HuH-7.5 (cell line): Measurements from ENCODE around the gene LRRC32.

ENCODE experiments used
- DNase-seq: peaks from one replicate; pipeline ENCODE4 v3.0.0; 2011; ENCODE audit warnings: low spot score

LRRC32 gene

DNA sequence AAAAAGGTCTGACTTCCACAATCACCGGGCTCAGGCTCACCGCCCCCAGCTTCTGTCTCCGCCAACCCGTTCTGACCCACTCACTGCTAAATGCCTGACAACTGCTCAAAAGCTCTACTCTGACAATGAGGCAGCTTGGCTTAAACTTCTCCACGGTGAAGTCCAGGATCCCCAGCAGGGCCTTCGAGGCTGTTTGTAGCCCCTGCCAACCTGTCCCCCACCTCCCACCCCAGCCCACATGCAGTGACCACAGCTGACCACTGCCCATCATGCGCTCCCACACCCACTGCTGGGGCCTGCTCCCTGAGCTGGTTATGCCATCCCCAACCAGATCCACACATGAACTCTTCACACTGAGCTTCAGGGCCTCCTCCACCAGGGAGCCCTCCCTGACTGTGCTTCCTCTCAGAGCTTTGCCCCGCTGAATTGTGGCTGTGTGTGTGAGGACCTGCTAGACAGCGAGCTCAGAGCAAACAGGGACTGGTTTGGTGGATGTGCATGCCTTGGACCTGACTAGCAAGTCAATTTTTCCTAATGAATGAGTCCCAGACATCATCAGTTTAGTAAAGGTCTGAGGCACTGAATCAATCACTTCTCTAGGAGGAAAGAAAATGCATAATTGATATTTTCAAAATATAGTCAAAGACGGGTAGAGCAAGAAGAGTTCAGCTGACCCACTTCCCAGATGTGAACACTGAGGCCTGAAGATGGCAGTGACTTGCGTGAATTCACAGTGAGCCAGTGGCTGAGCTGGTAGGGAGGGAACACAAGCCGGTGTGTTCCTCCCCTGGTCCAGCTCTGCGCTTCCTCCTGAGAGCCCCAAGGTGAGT is 7.7 kb downstream of the LRRC32 start:
- DNase-seq = no peak

DNA sequence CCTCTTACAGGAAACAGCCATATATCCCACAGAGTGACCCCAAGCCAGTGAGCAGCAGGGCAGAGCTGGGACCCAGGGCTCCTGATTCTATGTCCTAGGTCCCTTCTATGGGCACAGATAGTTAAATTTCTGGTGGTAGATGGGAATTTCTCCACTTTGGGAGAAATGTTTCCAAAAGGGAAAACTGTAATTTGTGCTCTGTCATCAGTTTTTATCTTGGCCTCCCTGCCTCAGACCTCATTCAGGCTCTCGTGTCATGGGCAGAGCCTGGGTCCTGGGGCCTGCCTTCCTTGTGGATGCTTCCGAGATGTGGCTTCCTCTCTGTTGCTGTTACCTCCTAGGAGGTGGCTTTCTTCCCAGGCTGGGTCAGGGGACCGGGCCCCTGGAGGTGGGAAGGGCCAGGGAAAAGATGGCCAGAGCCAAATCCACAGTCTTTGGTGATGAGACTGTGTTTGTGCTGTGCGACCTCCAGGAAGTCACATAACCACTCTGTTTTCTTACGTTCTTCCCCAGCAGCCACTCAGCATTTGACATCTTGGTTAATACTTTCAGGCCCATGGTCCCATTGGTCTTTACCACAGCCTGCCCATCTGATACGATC is 8.6 kb downstream of the LRRC32 start:
- no peak for DNase-seq

DNA sequence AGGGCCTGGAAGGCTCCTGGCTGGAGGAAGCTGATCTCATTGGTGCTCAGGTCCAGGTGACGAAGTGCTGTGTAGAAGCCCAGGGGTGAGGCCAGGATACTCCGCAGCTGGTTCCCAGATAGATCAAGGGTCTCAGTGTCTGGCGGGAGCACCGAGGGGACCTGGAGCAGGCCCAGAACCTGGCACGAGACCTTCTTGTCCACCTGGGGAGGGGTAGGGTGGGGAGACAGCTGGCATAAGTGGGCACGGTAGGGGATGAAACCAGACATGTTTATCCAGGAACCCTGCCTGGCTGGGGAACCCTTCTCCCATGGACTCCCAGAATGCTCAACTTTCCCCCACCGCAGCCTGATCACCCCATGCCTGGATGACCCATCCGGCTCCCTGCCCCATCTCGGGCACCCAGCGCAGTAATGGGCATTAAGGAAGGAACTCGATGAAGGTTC is 9.2 kb downstream of the LRRC32 start:
- DNase-seq = no peak

DNA sequence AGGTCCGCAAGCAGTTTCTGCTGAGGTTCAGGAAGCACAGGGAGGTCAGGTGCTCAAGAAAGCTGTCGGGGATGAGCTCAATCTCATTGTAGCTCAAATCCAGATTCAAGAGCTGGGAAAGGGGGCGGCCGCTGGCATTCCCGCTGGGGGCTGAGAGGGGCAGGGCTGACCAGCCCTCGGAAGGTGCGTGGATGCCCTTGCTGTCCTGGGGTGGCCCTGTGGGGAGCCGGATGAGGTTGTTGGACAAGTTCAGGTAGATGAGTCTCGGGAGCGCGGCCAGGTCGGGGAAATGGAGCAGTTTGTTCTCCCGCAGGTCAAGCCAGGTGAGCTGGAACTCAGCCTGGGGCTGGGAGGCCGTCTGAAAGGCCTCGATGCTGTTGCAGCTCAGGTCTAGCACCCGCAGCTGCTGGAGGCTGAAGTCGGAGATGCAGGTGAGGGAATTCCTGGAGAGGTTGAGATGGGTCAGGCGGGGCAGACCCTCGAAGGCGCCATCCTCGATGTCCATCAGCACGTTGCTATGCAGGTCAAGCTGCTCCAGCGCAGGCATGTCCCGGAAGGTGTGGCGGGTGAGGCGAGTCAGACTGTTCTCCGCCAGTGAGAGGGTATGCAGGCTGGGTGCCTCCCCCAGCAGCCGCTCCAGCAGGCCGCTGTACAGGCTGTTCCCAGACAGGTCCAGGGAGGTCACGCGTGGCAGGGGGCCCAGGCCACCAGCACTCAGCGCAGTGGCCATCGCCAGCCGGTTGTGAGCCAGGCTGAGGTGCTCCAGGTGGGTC is 9.8 kb downstream of the LRRC32 start:
- DNase-seq = no peak

DNA sequence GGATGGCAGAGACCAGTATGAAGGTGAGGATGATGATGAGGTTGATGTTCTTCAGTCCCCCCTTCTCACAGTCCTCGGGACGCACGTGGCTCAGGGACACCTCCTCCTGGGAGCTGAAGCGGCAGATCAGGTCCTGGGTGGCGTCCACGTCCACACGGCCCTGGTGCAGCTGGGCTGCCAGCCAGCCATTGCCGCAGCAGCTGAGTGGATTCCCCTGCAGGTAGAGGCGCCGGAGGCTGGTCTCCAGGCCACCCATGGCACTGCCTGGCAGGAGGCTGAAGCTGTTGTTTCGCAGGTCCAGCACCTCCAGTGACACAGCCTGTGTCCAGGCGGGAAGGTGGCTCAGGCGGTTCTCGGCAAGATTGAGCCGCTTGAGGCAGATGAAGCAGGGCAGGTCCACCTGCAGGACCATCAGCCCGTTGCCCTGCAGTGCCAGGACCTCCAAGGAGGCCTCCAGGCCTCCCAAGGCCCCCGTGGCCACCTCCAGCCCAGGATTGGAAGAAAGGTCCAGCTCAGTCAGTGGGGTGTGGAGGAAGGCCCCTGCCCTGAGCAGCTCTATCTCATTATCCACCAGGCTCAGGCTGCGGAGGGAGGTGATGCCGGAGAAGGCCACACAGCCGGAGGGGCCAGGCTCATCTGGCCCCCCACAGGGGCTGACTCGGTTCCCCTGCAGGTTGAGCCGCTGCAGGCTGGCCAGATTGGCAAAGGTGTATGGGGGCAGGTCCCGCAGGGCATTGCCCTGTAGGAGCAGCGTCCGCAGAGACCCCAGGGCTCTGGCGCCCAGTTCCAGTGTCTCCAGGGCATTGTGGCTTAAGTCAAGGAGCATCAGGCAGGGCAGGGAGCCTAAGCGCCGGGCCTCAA is 10.6 kb downstream of the LRRC32 start:
- no peak for DNase-seq

DNA sequence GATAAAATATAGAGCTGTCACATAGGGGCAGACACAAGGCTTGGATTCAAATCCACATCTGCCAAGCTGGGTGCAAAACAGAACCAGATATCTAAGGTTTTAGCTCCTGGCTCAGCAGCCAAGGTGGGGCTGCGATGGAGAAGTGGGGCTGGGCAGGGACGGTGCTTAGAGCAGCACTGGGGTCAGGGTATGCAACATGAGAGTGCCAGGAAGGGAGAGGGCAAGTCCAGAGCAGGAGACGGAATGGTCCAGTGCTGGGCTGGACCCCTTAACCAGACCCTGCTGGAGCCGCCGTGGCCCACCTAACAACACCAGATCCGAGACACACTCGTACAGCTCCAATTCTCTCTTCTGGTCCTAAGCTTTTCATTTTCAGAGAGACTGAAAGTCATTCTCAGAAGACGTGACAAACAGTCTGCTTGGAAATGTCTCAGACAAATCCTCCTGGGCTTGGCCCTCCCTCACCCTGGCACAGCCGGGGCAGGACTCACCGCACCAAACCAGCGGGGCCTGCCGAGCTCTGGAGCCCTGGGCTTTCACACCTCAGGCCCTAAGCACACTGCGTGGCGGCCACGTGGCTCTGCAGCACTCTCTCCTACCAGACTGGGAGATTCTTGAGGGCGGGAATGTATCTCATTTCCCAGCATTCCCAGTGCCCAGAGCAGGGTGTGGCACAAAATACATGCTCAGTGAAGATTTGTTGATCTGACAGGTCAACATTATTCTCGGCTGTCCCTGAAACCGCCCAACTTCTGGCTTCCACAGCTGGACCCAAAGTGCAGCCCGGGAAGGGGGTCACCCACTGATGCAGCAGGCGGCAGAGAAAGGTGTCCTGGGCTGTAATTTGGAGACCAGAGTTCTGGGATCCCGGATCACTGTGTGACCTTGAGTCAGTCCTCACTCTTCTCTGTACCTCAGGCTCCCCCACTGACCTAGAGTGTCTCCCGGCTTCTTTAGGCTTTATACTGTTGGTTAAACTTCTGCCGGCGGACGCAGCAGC is 11.6 kb downstream of the LRRC32 start:
- no peak for DNase-seq

- DNase-seq = no peak
Observed at GRCh38 chr11:76658231-76658630, 12.3 kb downstream of the LRRC32 start.

- DNase-seq = no peak
Observed at GRCh38 chr11:76657187-76658170, 13.1 kb downstream of the LRRC32 start.

DNA sequence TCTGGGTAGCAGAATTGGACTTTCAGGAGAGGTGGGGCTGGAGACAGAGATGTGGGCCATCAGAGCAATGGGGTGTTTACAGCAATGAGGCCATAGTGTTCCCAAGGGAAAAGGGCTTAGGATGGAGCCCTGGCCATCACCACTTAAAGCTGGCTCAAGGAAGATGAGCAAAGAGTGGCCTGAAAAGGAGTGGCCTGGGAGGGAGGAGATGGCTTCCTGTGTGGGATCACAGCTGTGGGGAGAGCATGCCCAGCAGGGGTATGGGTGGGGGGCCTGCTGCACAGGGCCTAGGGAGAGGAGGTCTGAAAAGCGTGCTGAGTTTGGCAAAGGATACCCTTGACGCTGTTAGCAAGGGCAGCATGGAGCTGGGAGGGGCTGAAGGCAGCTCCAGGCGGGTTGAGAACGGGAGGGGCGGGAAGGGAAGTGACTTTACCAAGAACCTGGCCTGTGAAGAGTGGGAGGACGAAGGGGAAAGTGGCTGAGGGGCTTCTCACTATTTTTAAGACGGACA is 13.9 kb downstream of the LRRC32 start:
- no peak for DNase-seq

GRCh38 chr11:76656050-76656531 is 14.5 kb downstream of the LRRC32 start:
- no peak for DNase-seq

DNA sequence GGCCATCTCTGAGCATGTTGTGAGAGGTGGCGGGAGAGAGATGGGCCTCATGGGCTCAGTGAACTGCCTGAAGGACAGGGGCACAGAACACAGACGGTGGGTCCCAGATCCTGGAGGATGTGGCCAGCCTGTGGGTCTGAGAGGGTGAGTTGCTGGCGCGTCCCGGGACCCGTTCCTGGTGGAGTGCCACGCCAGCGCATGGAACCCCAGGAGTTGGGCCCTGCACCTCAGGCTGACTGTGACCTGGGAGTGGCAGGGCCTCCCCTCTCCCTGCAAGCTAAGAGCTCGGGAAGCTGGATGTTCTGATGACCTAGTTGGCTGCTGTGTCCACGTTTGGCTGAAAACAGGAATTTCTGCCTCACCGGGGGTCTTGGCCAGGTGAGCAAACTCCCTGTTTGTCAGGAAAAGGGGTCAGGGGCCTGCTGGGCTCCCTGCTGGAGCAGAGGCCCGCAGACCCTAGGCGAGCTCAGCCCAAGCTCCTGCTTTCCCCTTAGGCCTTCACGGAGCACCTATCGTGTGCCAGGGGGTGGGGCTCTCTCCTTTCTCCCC is 15.0 kb downstream of the LRRC32 start:
- no peak for DNase-seq

GRCh38 chr11:76654980-76655379 is 15.6 kb downstream of the LRRC32 start:
- DNase-seq = no peak

- no peak for DNase-seq
Observed at GRCh38 chr11:76654298-76654851, 16.2 kb downstream of the LRRC32 start.

DNA sequence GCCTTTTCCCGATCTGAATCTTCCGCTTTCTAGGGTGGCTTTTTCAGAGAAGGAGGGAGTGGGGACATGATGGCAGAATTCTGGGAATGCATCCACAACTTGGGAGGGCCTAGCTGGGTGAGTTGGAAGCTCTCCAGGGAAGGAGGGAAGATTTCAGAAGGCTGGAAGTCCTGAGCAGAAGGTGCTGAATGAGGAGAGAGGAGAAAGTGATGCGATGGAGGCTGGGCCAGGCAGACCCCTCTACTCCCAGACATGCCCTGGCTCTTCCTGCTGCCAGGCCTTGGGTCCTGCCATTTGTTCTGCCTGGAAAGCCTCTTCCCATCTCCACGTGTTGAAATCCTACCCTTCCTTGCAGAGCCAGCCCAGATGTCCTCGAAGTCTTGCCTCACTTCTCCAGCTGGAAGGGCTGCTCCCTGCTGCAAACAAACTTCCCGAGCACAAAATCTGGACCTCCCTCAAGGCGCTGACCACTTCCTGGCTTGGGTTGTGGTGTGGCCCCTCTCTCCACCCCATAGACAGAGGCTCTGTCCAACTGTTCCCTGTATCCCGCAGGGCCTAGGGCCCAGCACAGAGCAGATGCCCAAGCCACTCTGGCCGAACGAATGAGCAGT is 16.8 kb downstream of the LRRC32 start:
- DNase-seq = no peak

DNA sequence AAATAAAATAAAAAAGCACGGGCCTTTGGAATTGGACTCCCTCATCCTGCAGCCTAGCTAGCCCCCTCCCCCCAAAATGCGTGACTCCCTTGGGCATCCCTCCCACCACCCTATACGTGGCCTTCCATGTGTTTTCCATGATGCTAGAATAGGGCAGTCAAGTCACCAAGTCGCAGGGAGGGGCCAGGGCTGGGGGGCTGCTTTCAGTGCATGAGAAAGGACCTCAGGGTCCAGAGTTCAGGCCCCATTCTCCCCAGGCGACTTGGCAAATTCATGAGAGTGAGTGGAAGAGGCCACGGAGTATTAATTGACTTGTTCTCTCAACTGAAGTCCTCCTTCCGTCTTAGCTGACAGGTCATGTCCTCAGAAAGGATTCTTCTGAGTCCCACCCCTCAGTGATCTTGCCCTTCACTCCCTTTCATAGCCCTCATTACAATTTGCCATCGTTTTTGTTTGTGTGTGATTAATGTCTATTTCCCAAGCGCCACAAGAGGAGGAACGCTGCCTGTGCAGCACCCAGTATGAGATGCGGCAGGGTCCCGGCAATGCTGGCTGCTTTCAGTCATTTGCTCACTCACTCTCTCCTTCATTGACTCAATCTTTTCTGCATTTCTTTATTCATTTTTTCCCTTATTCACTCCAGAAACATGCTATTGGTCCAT is 17.4 kb downstream of the LRRC32 start:
- no peak for DNase-seq

DNA sequence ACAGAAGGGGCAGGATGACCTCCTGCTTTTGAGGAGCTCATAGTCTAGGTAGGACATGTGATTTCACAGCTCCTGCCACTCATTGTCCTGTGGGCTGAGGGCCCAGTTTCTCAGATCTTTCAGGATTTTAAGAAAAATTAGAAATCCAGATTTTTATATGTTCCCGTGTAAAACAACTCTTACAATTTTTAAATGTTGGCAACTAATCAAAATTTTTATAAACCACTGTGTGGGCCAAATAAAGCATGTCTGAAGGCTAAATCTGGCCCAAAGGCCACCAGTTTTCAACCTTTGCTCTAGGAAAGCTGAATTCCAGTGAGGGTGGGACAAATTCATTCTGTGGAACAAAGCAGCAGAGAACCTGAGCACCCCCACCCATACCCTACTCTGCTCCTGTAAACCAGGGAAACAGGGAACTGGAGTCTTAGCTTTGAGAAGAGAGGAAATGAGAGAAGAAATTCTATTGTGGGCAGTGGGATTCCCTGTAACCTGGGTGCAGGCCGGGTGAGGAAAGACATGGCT is 20.6 kb downstream of the LRRC32 start:
- DNase-seq = no peak

DNA sequence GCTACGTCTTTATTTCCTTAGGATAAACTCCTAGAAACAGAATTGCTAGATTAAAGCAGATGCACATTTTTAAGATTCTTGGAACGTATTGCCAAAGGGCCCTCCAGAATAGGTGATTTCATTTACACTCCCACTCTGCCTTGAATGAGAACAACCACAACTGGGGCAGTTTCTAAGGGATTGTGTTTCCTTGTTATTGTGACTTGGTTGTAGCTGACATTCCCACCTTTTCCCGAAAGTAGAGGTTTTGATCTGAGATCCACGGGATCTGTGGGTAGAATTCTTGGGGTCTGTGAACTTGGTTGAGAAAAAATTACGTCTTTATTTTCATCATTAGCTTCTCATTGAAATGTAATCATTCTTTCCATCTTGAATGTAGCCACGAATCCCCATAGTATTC is 21.5 kb downstream of the LRRC32 start:
- no peak for DNase-seq
